Esophagus muscularis mucosa (tissue), 4 donors: ENCODE measurements around the gene KCNAB2. TPM values are rescaled to one million over a fixed set of nuclear protein-coding genes. Genes with fewer than 3 reads are reported as not detected.
"Not testable (repeated sequence)": the region's sequence is repeated elsewhere in the genome, so short reads cannot be mapped to it uniquely, and the experiment has no call there.

Experiments
- DNase-seq: peaks from one replicate; pipeline ENCODE4 v3.0.0-alpha.2; 2017; ENCODE audit errors: extremely low spot score
- H3K27ac ChIP-seq, 4 donors: fragments of 200-600 bp; sonication (generic); replicated peaks in 1 of 4; 1 replicate in 3 of 4; 2 replicates in 1 of 4; pipeline ENCODE4 v1.5.1; 2016 to 2019; ENCODE audit warnings: mild to moderate bottlenecking in 1 of 4
- H3K27me3 ChIP-seq, 4 donors: fragments of 200-600 bp; sonication (generic); one replicate each; pipeline versions ENCODE4 v1.5.1 to v1.6.0; 2016 to 2019
- H3K36me3 ChIP-seq, 4 donors: fragments of 200-600 bp; sonication (generic); one replicate each; pipeline ENCODE4 v1.5.1; 2016 to 2019
- H3K4me1 ChIP-seq, 4 donors: fragments of 200-600 bp; sonication (generic); one replicate each; pipeline ENCODE4 v1.5.1; 2016 to 2019
- H3K4me3 ChIP-seq, 4 donors: fragments of 200-600 bp; sonication (generic); 1 replicate in 2 of 4; 2 replicates in 2 of 4; pipeline ENCODE4 v1.5.1; 2016 to 2019; ENCODE audit warnings: mild to moderate bottlenecking in 4 of 4, moderate library complexity in 1 of 4
- H3K9me3 ChIP-seq, 4 donors: fragments of 200-600 bp; sonication (generic); 1 replicate in 3 of 4; 2 replicates in 1 of 4; pipeline ENCODE4 v1.5.1; 2016 to 2019
- CTCF ChIP-seq, 3 experiments: fragments of 200-600 bp in 2 of 3; fragments of 450-650 bp in 1 of 3; sonication (generic) in 2 of 3; IDR thresholded peaks; one replicate each; pipeline ENCODE4 v1.5.1; 2017 to 2019; ENCODE audit warnings: antibody characterized with exemption in 3 of 3, mild to moderate bottlenecking in 2 of 3, moderate library complexity in 1 of 3
- EP300 ChIP-seq: sonication (generic); formaldehyde crosslinking; IDR thresholded peaks from one replicate; pipeline ENCODE4 v1.6.1; 2017; ENCODE audit warnings: antibody characterized with exemption
- POLR2A ChIP-seq: fragments of 450-650 bp; IDR thresholded peaks from one replicate; pipeline ENCODE4 v1.6.1; 2017; ENCODE audit warnings: antibody characterized with exemption, moderate library complexity, mild to moderate bottlenecking, low read depth
- POLR2AphosphoS5 ChIP-seq, 2 donors: sonication (generic); formaldehyde crosslinking; IDR thresholded peaks; one replicate each; pipeline ENCODE4 v1.6.1; 2017; ENCODE audit warnings: antibody characterized with exemption in 2 of 2
- whole genome bisulfite sequencing: methylation state at CpG from one replicate; pipeline ENCODE4 v1.1.5; 2018; 5-methylcytosine and 5-hydroxymethylcytosine counted together
- intact Hi-C: fragments of 100-400 bp; cut with DNase I; formaldehyde crosslinking; loops from one replicate; pipeline ENCODE4 v1.15.1; 2023
- total RNA-seq, 4 donors: library from RNA; depleted of rRNA; stranded (reverse); fragments of >200 nt; gene quantifications; one replicate each; pipeline versions ENCODE4 v1.1.0 to v1.2.1, GENCODE V29; 2016

Gene KCNAB2
- total RNA-seq, 4 donors from 2014 or later, result 10.4 to 19.3 (median 13.2) TPM

GRCh38 chr1:6075748-6076147, 30.1 kb downstream of the KCNAB2 start:
- TF ChIP-seq POLR2A (no peak), EP300 (no peak), CTCF (IDR thresholded peaks at IDR 0.05) (no peak), POLR2AphosphoS5 (IDR thresholded peaks at IDR 0.05) (no peak)
- no peak overlapping the region for H3K4me3 ChIP-seq
- H3K4me1 ChIP-seq, result peaks cover 0 to 6% (median 0%) of the 10 kb centered on the region in 4 donors
- intact Hi-C loops, result no loop called here
- H3K27ac ChIP-seq, result no peak overlapping the region
- peaks cover 0 to 10% (median 2%) of the 10 kb centered on the region in 4 donors for H3K36me3 ChIP-seq
- DNase-seq, result no peak
- H3K27me3 ChIP-seq, result no peaks in the 10 kb centered on the region
- no peaks in the 10 kb centered on the region for H3K9me3 ChIP-seq
- 98% methylated on average over 3 of the region's 3 CpGs for WGBS

- H3K9me3 ChIP-seq, H3K27me3 ChIP-seq, DNase-seq, intact Hi-C loops, H3K4me3 ChIP-seq, H3K27ac ChIP-seq: not testable (repeated sequence)
- Histone ChIP-seq H3K36me3 (peaks cover 0 to 10% (median 2%) of the 10 kb centered on the region in 4 donors), H3K4me1 (peaks cover 0 to 12% (median 3%) of the 10 kb centered on the region in 4 donors)
- 82% methylated on average over 8 of the region's 8 CpGs for WGBS
These were observed 31.4 kb downstream of the KCNAB2 start for GRCh38 chr1:6077061-6077460.

- TF ChIP-seq POLR2AphosphoS5 (IDR thresholded peaks at IDR 0.05) (no peak), POLR2A (no peak), EP300 (no peak), CTCF (IDR thresholded peaks at IDR 0.05) (no peak)
- H3K36me3 ChIP-seq, result peaks cover 0 to 10% (median 4%) of the 10 kb centered on the region in 4 donors
- WGBS, result 85% methylated on average over 18 of the region's 19 CpGs
These were observed 31.8 kb downstream of the KCNAB2 start for GRCh38 chr1:6077506-6077905.

GRCh38 chr1:6077919-6078318, 32.2 kb downstream of the KCNAB2 start:
- Histone ChIP-seq H3K4me3 (no peak overlapping the region), H3K36me3 (peaks cover 0 to 10% (median 5%) of the 10 kb centered on the region in 4 donors), H3K4me1 (peaks cover 0 to 20% (median 12%) of the 10 kb centered on the region in 4 donors), H3K27me3 (no peaks in the 10 kb centered on the region), H3K27ac (no peak overlapping the region), H3K9me3 (no peaks in the 10 kb centered on the region)
- 94% methylated on average over 16 of the region's 16 CpGs for WGBS
- no peak for DNase-seq
- intact Hi-C loops, result no loop called here
- TF ChIP-seq EP300, result no peak
- no peak for TF ChIP-seq POLR2A
- no peak for TF ChIP-seq CTCF (IDR thresholded peaks at IDR 0.05)
- TF ChIP-seq POLR2AphosphoS5 (IDR thresholded peaks at IDR 0.05), result no peak

More at GRCh38 chr1:6077506-6077905, 31.8 kb downstream of the KCNAB2 start:
- Histone ChIP-seq H3K4me3 (no peak overlapping the region), H3K27ac (no peak overlapping the region), H3K9me3 (no peaks in the 10 kb centered on the region), H3K27me3 (no peaks in the 10 kb centered on the region), H3K4me1 (peaks cover 0 to 16% (median 8%) of the 10 kb centered on the region in 4 donors)
- no peak for DNase-seq
- intact Hi-C loops, result no loop called here

GRCh38 chr1:6080469-6080868, 34.8 kb downstream of the KCNAB2 start:
- no peaks in the 10 kb centered on the region for H3K9me3 ChIP-seq
- no peak for DNase-seq
- H3K4me1 ChIP-seq, result peaks cover 0 to 27% (median 22%) of the 10 kb centered on the region in 4 donors
- H3K27ac ChIP-seq, result no peak overlapping the region
- TF ChIP-seq CTCF (IDR thresholded peaks at IDR 0.05) (no peak), EP300 (no peak), POLR2AphosphoS5 (IDR thresholded peaks at IDR 0.05) (no peak), POLR2A (no peak)
- H3K4me3 ChIP-seq, result no peak overlapping the region
- H3K27me3 ChIP-seq, result no peaks in the 10 kb centered on the region
- H3K36me3 ChIP-seq, result peaks cover 0 to 9% (median 3%) of the 10 kb centered on the region in 4 donors
- intact Hi-C loops, result no loop called here
- WGBS, result 66% methylated on average over 4 of the region's 12 CpGs
